GM13976 (cell line): Measurements from ENCODE around the gene GOLM1.

Source experiments
- DNase-seq: peaks from one replicate; pipeline ENCODE4 v3.0.0; 2012; ENCODE audit warnings: low spot score
- CTCF ChIP-seq: IDR thresholded peaks from 2 replicates; pipeline ENCODE4 v1.5.1; 2012; ENCODE audit warnings: borderline replicate concordance, mild to moderate bottlenecking; ENCODE audit not compliant: insufficient read depth; ENCODE audit errors: extremely low read depth, missing control alignments, control extremely low read depth
- in situ Hi-C: fragments of 300-500 bp; cut with MboI; formaldehyde crosslinking; loops from one replicate; pipeline ENCODE4 v1.12.0; 2022; ENCODE audit warnings: low sequenced_read_pairs, mixed read lengths, inconsistent platforms; ENCODE audit not compliant: unreplicated experiment

The GOLM1 gene

GRCh38 chr9:86046930-86047341 is 52.4 kb downstream of the GOLM1 start:
- no peak for TF ChIP-seq CTCF
- DNase-seq = no peak
- in situ Hi-C loops = no loop called here

- in situ Hi-C loops = no loop called here
- no peak for TF ChIP-seq CTCF
- DNase-seq = no peak
These were observed 53.2 kb downstream of the GOLM1 start for GRCh38 chr9:86046071-86046636.

- TF ChIP-seq CTCF = no peak
- in situ Hi-C loops = no loop called here
- DNase-seq = no peak
These were observed 53.7 kb downstream of the GOLM1 start for GRCh38 chr9:86045654-86046053.

- no peak for DNase-seq
- in situ Hi-C loops = no loop called here
- no peak for TF ChIP-seq CTCF
These were observed 55.4 kb downstream of the GOLM1 start for GRCh38 chr9:86043999-86044398.

- in situ Hi-C loops = no loop called here
- DNase-seq = no peak
- no peak for TF ChIP-seq CTCF
These were observed 55.8 kb downstream of the GOLM1 start for GRCh38 chr9:86043586-86043985.

GRCh38 chr9:86042199-86042978 is 57.0 kb downstream of the GOLM1 start:
- in situ Hi-C loops = no loop called here
- no peak for TF ChIP-seq CTCF
- peak; percentile 15 for DNase-seq

- peak; percentile 17 for DNase-seq
- no peak for TF ChIP-seq CTCF
- in situ Hi-C loops = no loop called here
These were observed 58.0 kb downstream of the GOLM1 start for GRCh38 chr9:86041311-86041741.
